ENCODE data around the gene CYB561D2. TPM values are rescaled to one million over a fixed set of nuclear protein-coding genes. Genes with fewer than 3 reads are reported as not detected.

The CYB561D2 gene
- total RNA-seq, 2 donors from 2014 or later = 30.9 to 46.2 TPM

- TF ChIP-seq CTCF (IDR thresholded peaks at IDR 0.05) = no peak
- Histone ChIP-seq H3K27ac (peak overlapping the region; percentile 97), H3K9me3 (no peaks in the 10 kb centered on the region), H3K4me1 (peaks cover 13% of the 10 kb centered on the region), H3K27me3 (no peaks in the 10 kb centered on the region), H3K36me3 (no peaks in the 10 kb centered on the region), H3K9ac (ENCODE audit: low read depth in 2 of 2, low read length in 2 of 2) (peak overlapping the region; percentile 83 to 89), H3K4me3 (peak overlapping the region; percentile 69)
- intact Hi-C loops (cut with DNase I) = no loop called here
- DNase-seq = peak; percentile 100
Observed at GRCh38 chr3:50337175-50337861, 13.3 kb upstream of the CYB561D2 start.

GRCh38 chr3:50338965-50339364, 11.7 kb upstream of the CYB561D2 start:
- H3K4me1 ChIP-seq = peaks cover 13% of the 10 kb centered on the region
- no peak for TF ChIP-seq CTCF (IDR thresholded peaks at IDR 0.05)
- H3K4me3 ChIP-seq = no peak overlapping the region
- intact Hi-C loops (cut with DNase I) = no loop called here
- H3K27ac ChIP-seq = peak overlapping the region; percentile 97
- peak; percentile 21 for DNase-seq
- H3K27me3 ChIP-seq = no peaks in the 10 kb centered on the region
- peak overlapping the region; percentile 52 to 83 for H3K9ac ChIP-seq (ENCODE audit: low read depth in 2 of 2, low read length in 2 of 2)
- no peaks in the 10 kb centered on the region for H3K9me3 ChIP-seq
- no peaks in the 10 kb centered on the region for H3K36me3 ChIP-seq

GRCh38 chr3:50339485-50340146, 11.0 kb upstream of the CYB561D2 start:
- peak overlapping the region; percentile 97 for H3K27ac ChIP-seq
- peak; percentile 37 for DNase-seq
- H3K27me3 ChIP-seq = no peaks in the 10 kb centered on the region
- H3K36me3 ChIP-seq = no peaks in the 10 kb centered on the region
- no peak for TF ChIP-seq CTCF (IDR thresholded peaks at IDR 0.05)
- peak overlapping the region; percentile 61 to 87 for H3K9ac ChIP-seq (ENCODE audit: low read depth in 2 of 2, low read length in 2 of 2)
- H3K9me3 ChIP-seq = no peaks in the 10 kb centered on the region
- peaks cover 13% of the 10 kb centered on the region for H3K4me1 ChIP-seq
- peak overlapping the region; percentile 45 for H3K4me3 ChIP-seq
- intact Hi-C loops (cut with DNase I) = no loop called here

- Histone ChIP-seq H3K4me1 (peaks cover 9% of the 10 kb centered on the region), H3K9me3 (no peaks in the 10 kb centered on the region), H3K36me3 (no peaks in the 10 kb centered on the region), H3K27ac (peak overlapping the region; percentile 97), H3K4me3 (peak overlapping the region; percentile 45), H3K9ac (ENCODE audit: low read depth in 2 of 2, low read length in 2 of 2) (peak overlapping the region; percentile 61 to 87), H3K27me3 (no peaks in the 10 kb centered on the region)
- no peak for TF ChIP-seq CTCF (IDR thresholded peaks at IDR 0.05)
- no peak for DNase-seq
- intact Hi-C loops (cut with DNase I) = no loop called here
Observed at GRCh38 chr3:50340147-50340447, 10.6 kb upstream of the CYB561D2 start.

- Histone ChIP-seq H3K9me3 (no peaks in the 10 kb centered on the region), H3K36me3 (no peaks in the 10 kb centered on the region), H3K27me3 (no peaks in the 10 kb centered on the region), H3K27ac (peak within 1 kb of the TSS; percentile 97), H3K4me1 (peaks cover 7% of the 10 kb centered on the region), H3K4me3 (peak within 1 kb of the TSS; percentile 45), H3K9ac (ENCODE audit: low read depth in 2 of 2, low read length in 2 of 2) (peak within 1 kb of the TSS; percentile 61 to 87)
- peak; percentile 86 for DNase-seq
- no peak for TF ChIP-seq CTCF (IDR thresholded peaks at IDR 0.05)
- intact Hi-C loops (cut with DNase I) = no loop called here
Observed at GRCh38 chr3:50340448-50341329, 10.0 kb upstream of the CYB561D2 start, which contains the start of gene RASSF1. RASSF1 (minus strand) TSS chr3:50340836; CDS start chr3:50340805, 31 bp downstream.
